Measurements from ENCODE around the gene EYA2. TPM values are rescaled to one million over a fixed set of nuclear protein-coding genes. Genes with fewer than 3 reads are reported as not detected.
A peak's percentile ranks its signal among the peaks of the same experiment; 100 is the strongest.

Gene EYA2
- total RNA-seq, 4 donors from 2014 or later, result 0.47 to 4.1 (median 2.2) TPM

- Histone ChIP-seq H3K9me3 (no peaks in the 10 kb centered on the region), H3K27me3 (peaks cover 20% of the 10 kb centered on the region), H3K4me3 (no peak overlapping the region), H3K4me1 (no peaks in the 10 kb centered on the region), H3K36me3 (no peaks in the 10 kb centered on the region), H3K27ac (no peak overlapping the region)
- TF ChIP-seq POLR2A (IDR thresholded peaks at IDR 0.05), result no peak
- no peak for TF ChIP-seq EP300 (IDR thresholded peaks at IDR 0.05)
- TF ChIP-seq, protein P1, sequence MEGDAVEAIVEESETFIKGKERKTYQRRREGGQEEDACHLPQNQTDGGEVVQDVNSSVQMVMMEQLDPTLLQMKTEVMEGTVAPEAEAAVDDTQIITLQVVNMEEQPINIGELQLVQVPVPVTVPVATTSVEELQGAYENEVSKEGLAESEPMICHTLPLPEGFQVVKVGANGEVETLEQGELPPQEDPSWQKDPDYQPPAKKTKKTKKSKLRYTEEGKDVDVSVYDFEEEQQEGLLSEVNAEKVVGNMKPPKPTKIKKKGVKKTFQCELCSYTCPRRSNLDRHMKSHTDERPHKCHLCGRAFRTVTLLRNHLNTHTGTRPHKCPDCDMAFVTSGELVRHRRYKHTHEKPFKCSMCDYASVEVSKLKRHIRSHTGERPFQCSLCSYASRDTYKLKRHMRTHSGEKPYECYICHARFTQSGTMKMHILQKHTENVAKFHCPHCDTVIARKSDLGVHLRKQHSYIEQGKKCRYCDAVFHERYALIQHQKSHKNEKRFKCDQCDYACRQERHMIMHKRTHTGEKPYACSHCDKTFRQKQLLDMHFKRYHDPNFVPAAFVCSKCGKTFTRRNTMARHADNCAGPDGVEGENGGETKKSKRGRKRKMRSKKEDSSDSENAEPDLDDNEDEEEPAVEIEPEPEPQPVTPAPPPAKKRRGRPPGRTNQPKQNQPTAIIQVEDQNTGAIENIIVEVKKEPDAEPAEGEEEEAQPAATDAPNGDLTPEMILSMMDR (IDR thresholded peaks at IDR 0.05), result no peak
- no peak for TF ChIP-seq POLR2AphosphoS5 (IDR thresholded peaks at IDR 0.05)
- WGBS, 2 donors (ENCODE audit: low coverage in 1 of 2), result 70 to 79% methylated on average over 2 to 3 of the region's 7 CpGs
- no peak for ATAC-seq
Measured at GRCh38 chr20:46903937-46904336, 9.3 kb downstream of the EYA2 start.

DNA sequence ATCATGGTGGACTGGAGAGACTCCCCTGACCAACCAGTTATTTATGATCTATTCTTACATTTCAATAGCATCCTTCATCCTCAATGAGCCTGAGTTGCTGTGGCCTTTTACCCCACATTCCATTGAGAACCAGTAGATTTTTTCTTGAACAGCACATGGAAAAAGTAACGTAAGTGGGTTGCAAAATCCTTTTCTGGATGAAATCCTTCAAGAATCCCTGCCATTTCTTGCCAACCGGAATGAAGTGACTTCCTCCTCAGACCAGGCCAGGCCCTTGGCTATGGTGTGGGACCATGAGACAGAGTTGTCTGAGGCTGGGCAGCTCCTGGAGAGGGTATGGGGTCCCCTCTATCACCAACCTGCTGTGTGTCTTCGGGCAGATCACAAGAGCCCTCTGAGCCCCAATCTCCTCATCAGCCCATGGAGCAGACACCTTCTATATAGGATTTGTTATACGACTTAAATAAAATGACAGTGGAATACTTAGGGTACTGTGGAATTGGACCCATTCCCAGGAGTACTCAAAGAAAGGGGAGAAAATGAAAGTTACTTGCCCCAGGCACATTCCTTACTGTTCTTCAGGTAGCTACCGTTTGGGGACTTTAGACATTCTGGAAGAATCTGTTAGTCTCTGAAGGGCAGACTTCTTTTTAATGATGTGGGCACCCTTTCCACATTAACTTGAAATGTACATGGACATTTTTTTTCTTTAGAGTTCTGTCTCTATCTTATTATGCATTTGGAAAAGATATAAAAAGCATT lies 10.9 kb downstream of the EYA2 start:
- H3K4me3 ChIP-seq, result no peak overlapping the region
- no peaks in the 10 kb centered on the region for H3K4me1 ChIP-seq
- peaks cover 30% of the 10 kb centered on the region for H3K27me3 ChIP-seq
- H3K27ac ChIP-seq, result peak overlapping the region in 2 of 4 donors; percentile 24 to 42
- peak; percentile 70 for ATAC-seq
- 33 to 50% methylated on average over 1 to 4 of the region's 5 CpGs for WGBS, 2 donors (ENCODE audit: low coverage in 1 of 2)
- TF ChIP-seq POLR2AphosphoS5 (IDR thresholded peaks at IDR 0.05), result peak; percentile 27
- no peak for TF ChIP-seq EP300 (IDR thresholded peaks at IDR 0.05)
- no peaks in the 10 kb centered on the region for H3K36me3 ChIP-seq
- no peaks in the 10 kb centered on the region for H3K9me3 ChIP-seq

DNA sequence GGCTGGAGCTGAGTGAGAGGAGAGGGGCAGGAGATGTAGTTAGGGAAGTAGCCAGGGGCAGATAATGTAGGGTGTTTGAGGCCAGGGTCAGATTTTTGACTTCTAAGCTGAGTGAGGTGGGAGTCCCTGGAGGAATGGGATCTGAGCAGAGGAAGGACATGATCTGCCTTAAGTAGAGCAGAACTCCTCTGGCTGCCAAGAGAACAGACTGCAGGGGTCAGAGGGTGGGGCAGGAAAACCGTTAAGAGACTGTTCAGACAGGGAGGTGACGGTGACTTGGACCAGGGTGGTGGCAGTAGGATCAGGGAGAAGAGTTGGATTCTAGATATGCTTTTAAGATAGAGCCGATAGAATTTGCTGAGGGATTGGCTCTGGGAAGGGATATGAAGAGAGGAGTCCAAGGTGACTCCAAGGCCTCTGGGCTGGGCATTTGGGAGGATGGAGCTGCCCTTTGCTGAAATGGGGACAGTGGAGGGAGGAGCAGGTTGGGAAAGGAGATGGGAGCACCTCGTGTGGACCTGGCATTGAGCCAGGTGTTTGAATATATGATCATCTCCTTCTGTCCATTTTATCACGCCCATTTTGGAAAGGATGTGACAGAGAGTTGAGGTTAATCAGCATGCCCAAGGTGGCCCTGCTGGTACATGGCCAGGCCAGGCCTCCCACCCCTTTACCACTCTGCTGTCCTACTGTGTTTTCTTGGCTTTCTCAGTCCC lies 18.8 kb downstream of the EYA2 start:
- Histone ChIP-seq H3K27ac (no peak overlapping the region), H3K9me3 (peaks cover 0 to 11% (median 0%) of the 10 kb centered on the region in 3 donors), H3K27me3 (peaks cover 29% of the 10 kb centered on the region), H3K4me1 (no peaks in the 10 kb centered on the region), H3K36me3 (no peaks in the 10 kb centered on the region), H3K4me3 (no peak overlapping the region)
- no peak for ATAC-seq
- TF ChIP-seq POLR2A (IDR thresholded peaks at IDR 0.05), result no peak
- TF ChIP-seq EP300 (IDR thresholded peaks at IDR 0.05), result no peak
- TF ChIP-seq POLR2AphosphoS5 (IDR thresholded peaks at IDR 0.05), result no peak
- WGBS, 2 donors (ENCODE audit: low coverage in 1 of 2), result 58 to 63% methylated on average over 4 of the region's 5 CpGs

GRCh38 chr20:46914789-46915379 lies 20.2 kb downstream of the EYA2 start:
- peaks cover 0 to 23% (median 0%) of the 10 kb centered on the region in 3 donors for H3K9me3 ChIP-seq
- no peaks in the 10 kb centered on the region for H3K36me3 ChIP-seq
- H3K27me3 ChIP-seq, result peaks cover 19% of the 10 kb centered on the region
- ATAC-seq, result peak; percentile 78
- no peak overlapping the region for H3K4me3 ChIP-seq
- no peak overlapping the region for H3K27ac ChIP-seq
- TF ChIP-seq, protein P1 (IDR thresholded peaks at IDR 0.05), result no peak
- TF ChIP-seq EP300 (IDR thresholded peaks at IDR 0.05), result no peak
- no peak for TF ChIP-seq POLR2AphosphoS5 (IDR thresholded peaks at IDR 0.05)
- TF ChIP-seq POLR2A (IDR thresholded peaks at IDR 0.05), result no peak
- 59 to 67% methylated on average over 9 to 13 of the region's 15 CpGs for WGBS, 2 donors (ENCODE audit: low coverage in 1 of 2)
- no peaks in the 10 kb centered on the region for H3K4me1 ChIP-seq

DNA sequence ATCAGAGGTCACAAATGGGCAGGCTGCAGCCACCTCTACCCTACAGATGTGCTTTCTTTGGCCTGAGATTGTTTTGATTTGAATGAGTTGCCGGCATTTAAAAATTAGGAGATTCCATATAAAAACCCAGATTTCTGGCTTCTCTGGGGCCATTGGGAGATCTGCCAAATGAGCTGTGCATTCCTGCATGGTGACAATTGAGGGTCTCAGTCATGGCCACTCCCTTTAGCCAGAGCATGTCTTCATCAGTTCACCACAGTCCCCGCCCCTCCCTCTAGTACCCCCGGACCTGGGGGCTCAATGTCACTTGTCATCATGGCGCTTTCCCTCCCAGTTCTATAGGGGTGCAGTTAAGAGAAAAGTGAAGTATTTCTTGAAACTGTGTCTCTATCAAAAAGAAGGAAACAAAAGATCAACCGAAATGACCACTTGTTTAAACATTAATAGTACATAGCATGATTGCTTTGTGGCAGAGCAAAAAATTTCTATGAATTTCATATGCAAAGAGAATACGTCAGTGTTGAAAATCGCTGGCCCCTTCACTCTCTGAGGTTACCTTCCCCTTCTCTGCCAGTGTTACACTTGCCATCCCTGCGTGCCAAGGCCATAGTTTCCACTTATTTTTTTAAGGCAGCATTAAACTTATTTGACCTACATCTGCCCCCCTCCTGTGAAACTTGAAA lies 21.1 kb downstream of the EYA2 start:
- no peaks in the 10 kb centered on the region for H3K36me3 ChIP-seq
- no peak for TF ChIP-seq POLR2A (IDR thresholded peaks at IDR 0.05)
- TF ChIP-seq, protein P1 (IDR thresholded peaks at IDR 0.05), result no peak
- no peak for TF ChIP-seq EP300 (IDR thresholded peaks at IDR 0.05)
- TF ChIP-seq POLR2AphosphoS5 (IDR thresholded peaks at IDR 0.05), result no peak
- H3K4me3 ChIP-seq, result no peak overlapping the region
- 64 to 70% methylated on average over 7 to 8 of the region's 8 CpGs for WGBS, 2 donors (ENCODE audit: low coverage in 1 of 2)
- H3K27me3 ChIP-seq, result peaks cover 13% of the 10 kb centered on the region
- H3K9me3 ChIP-seq, result peaks cover 0 to 23% (median 0%) of the 10 kb centered on the region in 3 donors
- no peaks in the 10 kb centered on the region for H3K4me1 ChIP-seq
- no peak overlapping the region for H3K27ac ChIP-seq
- no peak for ATAC-seq

Measured in gastroesophageal sphincter (tissue), 4 donors.